Astrocyte (in vitro differentiated cells and primary cell): ENCODE measurements around the gene FAM53B.

ENCODE experiments used
- CTCF ChIP-seq: IDR thresholded peaks from 2 replicates; pipeline ENCODE4 v1.5.1; 2011; ENCODE audit warnings: low read depth, mild to moderate bottlenecking, inconsistent platforms, low read length, moderate library complexity; ENCODE audit not compliant: insufficient read depth
- EZH2 ChIP-seq: IDR thresholded peaks from 2 replicates; pipeline ENCODE4 v1.6.1; 2012; ENCODE audit warnings: mild to moderate bottlenecking, low read length, inconsistent platforms; ENCODE audit not compliant: insufficient read depth

DNA sequence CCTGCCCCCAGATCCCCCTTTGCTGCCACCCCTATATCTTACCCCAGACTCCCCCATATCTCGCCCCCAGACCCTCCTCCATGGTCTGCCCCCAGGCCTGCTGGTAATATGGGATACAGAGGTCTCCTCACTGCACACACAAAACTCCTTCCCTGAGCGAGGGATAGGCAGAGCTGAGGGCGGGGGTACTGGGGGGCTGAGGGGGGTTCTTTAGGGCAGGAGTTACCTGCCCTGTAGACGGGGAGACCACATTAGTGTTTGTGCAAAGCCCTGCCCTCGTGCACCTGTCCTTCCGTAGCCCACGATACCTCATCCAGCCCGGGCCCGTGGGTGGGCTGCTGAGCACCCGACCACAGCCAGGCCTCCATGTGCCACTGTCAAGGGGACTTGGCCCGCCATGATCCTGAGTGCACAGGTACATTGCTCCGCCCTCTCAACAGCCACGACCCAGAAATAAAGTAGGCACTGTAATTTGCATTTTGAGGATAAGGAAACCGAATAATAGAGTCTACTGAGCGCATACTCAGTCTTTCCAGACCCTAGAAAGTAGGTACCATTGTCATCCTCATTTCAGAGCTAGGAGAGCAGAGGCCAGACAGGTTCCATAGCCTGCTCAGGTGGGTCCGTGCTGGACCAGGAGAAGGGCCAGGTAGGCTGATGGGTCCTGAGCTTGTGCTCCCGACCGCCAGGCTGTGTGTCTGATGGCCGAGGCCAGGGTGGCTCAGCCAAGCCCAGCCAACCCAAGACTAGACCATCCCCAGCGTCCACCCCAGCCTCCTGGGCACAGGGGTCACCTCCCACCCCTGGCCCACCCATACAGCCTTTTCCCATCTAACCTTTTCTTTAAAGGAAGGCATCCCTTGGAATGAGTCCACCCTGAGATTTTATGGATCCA is 167.4 kb downstream of the FAM53B start:
- TF ChIP-seq CTCF, result no peak
- no peak for TF ChIP-seq EZH2
